Hepatocyte (in vitro differentiated cells): ENCODE data around the gene MYL2. TPM values are rescaled to one million over a fixed set of nuclear protein-coding genes. Genes with fewer than 3 reads are reported as not detected.

ENCODE experiments used
- DNase-seq: peaks from one replicate; pipeline ENCODE4 v3.0.0-alpha.2; 2016; ENCODE audit warnings: low spot score
- H2AFZ ChIP-seq: fragments of 200-600 bp; sonication (generic); 2 replicates; pipeline ENCODE4 v1.6.0; 2016; ENCODE audit warnings: antibody characterized with exemption, mild to moderate bottlenecking
- H3K27ac ChIP-seq: fragments of 200-600 bp; sonication (generic); 2 replicates; pipeline ENCODE4 v1.5.1; 2016; ENCODE audit warnings: mild to moderate bottlenecking
- H3K27me3 ChIP-seq: fragments of 200-600 bp; sonication (generic); 2 replicates; pipeline ENCODE4 v1.6.1; 2016
- H3K36me3 ChIP-seq: fragments of 200-600 bp; sonication (generic); replicated peaks from 2 replicates; pipeline ENCODE4 v1.5.1; 2016; ENCODE audit warnings: low read depth; ENCODE audit not compliant: insufficient read depth
- H3K4me1 ChIP-seq: fragments of 200-600 bp; sonication (generic); 2 replicates; pipeline ENCODE4 v1.5.1; 2016; ENCODE audit warnings: mild to moderate bottlenecking, moderate library complexity; ENCODE audit not compliant: insufficient read depth
- H3K4me2 ChIP-seq: fragments of 200-600 bp; sonication (generic); 2 replicates; pipeline ENCODE4 v1.6.0; 2016
- H3K4me3 ChIP-seq: fragments of 200-600 bp; sonication (generic); 2 replicates; pipeline ENCODE4 v1.5.1; 2016; ENCODE audit warnings: mild to moderate bottlenecking
- H3K79me2 ChIP-seq: fragments of 200-600 bp; sonication (generic); 2 replicates; pipeline ENCODE4 v1.6.0; 2017; ENCODE audit warnings: mild to moderate bottlenecking
- H3K9me2 ChIP-seq: fragments of 200-600 bp; sonication (generic); replicated peaks from 2 replicates; pipeline ENCODE4 v1.6.0; 2017; ENCODE audit warnings: mild to moderate bottlenecking; ENCODE audit not compliant: insufficient read depth
- H3K9me3 ChIP-seq: fragments of 200-600 bp; sonication (generic); 2 replicates; pipeline ENCODE4 v1.5.1; 2016; ENCODE audit warnings: low read depth, mild to moderate bottlenecking
- H4K20me1 ChIP-seq: fragments of 200-600 bp; sonication (generic); 2 replicates; pipeline ENCODE4 v1.6.0; 2016; ENCODE audit warnings: mild to moderate bottlenecking; ENCODE audit not compliant: insufficient read depth, poor library complexity, severe bottlenecking
- CTCF ChIP-seq: fragments of 200-600 bp; sonication (generic); IDR thresholded peaks from 2 replicates; pipeline ENCODE4 v1.5.1; 2016; ENCODE audit warnings: antibody characterized with exemption, mild to moderate bottlenecking; ENCODE audit not compliant: poor library complexity
- EZH2 ChIP-seq: fragments of 200-600 bp; sonication (generic); IDR thresholded peaks from 2 replicates; pipeline ENCODE4 v1.6.1; 2016; ENCODE audit warnings: antibody characterized with exemption, mild to moderate bottlenecking, borderline replicate concordance
- EZH2phosphoT487 ChIP-seq: fragments of 200-600 bp; sonication (generic); IDR thresholded peaks from one replicate; pipeline ENCODE4 v1.6.1; 2018; ENCODE audit warnings: antibody characterized with exemption, mild to moderate bottlenecking, low read depth, moderate library complexity; ENCODE audit not compliant: unreplicated experiment, severe bottlenecking
- WGBS: methylation state at CpG from one replicate; pipeline ENCODE4 v1.1.6; 2016; ENCODE audit warnings: low lambda C conversion rate; ENCODE audit errors: missing lambda C conversion rate; 5-methylcytosine and 5-hydroxymethylcytosine counted together
- polyA plus RNA-seq: library from polyadenylated mRNA; unstranded; fragments of >200 nt; fragmentation: Nextera tagmentation; extraction: Ambion mirVana; gene quantifications from 2 replicates; pipeline ENCODE4 v1.2.1, GENCODE V29; 2016
- total RNA-seq: library from RNA; depleted of rRNA; stranded (reverse); fragments of >200 nt; gene quantifications from 2 replicates; pipeline ENCODE4 v1.2.3, GENCODE V29; 2014

Gene MYL2
- total and polyA plus RNA-seq, 2 experiments from 2014 or later, result not detected

GRCh38 chr12:110903511-110903910 is 16.9 kb downstream of the MYL2 start:
- TF ChIP-seq EZH2 (no peak), EZH2phosphoT487 (no peak), CTCF (no peak)
- no peak for DNase-seq
- Histone ChIP-seq H4K20me1 (no peaks in the 10 kb centered on the region), H3K4me1 (no peaks in the 10 kb centered on the region), H3K4me2 (no peak overlapping the region), H3K4me3 (no peak overlapping the region), H2AFZ (no peak overlapping the region), H3K79me2 (no peaks in the 10 kb centered on the region), H3K27me3 (no peaks in the 10 kb centered on the region), H3K27ac (no peak overlapping the region), H3K36me3 (no peaks in the 10 kb centered on the region), H3K9me3 (no peaks in the 10 kb centered on the region), H3K9me2 (no peaks in the 10 kb centered on the region)
- WGBS, result 97% methylated on average over 4 of the region's 4 CpGs

GRCh38 chr12:110901401-110901800 is 19.0 kb downstream of the MYL2 start:
- Histone ChIP-seq H3K79me2 (no peaks in the 10 kb centered on the region), H3K4me2 (no peak overlapping the region), H2AFZ (no peak overlapping the region), H3K27ac (peak overlapping the region; percentile 22), H3K27me3 (no peaks in the 10 kb centered on the region), H3K9me3 (no peaks in the 10 kb centered on the region), H3K4me3 (no peak overlapping the region), H3K36me3 (no peaks in the 10 kb centered on the region), H3K4me1 (no peaks in the 10 kb centered on the region), H4K20me1 (no peaks in the 10 kb centered on the region), H3K9me2 (no peaks in the 10 kb centered on the region)
- WGBS, result 61% methylated on average over 4 of the region's 4 CpGs
- TF ChIP-seq CTCF (no peak), EZH2 (no peak), EZH2phosphoT487 (no peak)
- DNase-seq, result peak; percentile 33

- Histone ChIP-seq H3K27me3 (no peaks in the 10 kb centered on the region), H2AFZ (no peak overlapping the region), H3K36me3 (no peaks in the 10 kb centered on the region), H4K20me1 (no peaks in the 10 kb centered on the region), H3K4me2 (no peak overlapping the region), H3K9me3 (no peaks in the 10 kb centered on the region), H3K9me2 (no peaks in the 10 kb centered on the region), H3K4me1 (no peaks in the 10 kb centered on the region), H3K4me3 (no peak overlapping the region), H3K79me2 (no peaks in the 10 kb centered on the region), H3K27ac (no peak overlapping the region)
- DNase-seq, result no peak
- 67% methylated on average over 3 of the region's 3 CpGs for WGBS
- TF ChIP-seq EZH2 (no peak), EZH2phosphoT487 (no peak)
Measured at GRCh38 chr12:110896559-110896958, 23.8 kb downstream of the MYL2 start.

GRCh38 chr12:110893956-110894355 is 26.4 kb downstream of the MYL2 start:
- no peaks in the 10 kb centered on the region for H3K9me2 ChIP-seq
- H3K36me3 ChIP-seq, result no peaks in the 10 kb centered on the region
- H3K4me2 ChIP-seq, result peak overlapping the region; percentile 71
- no peak overlapping the region for H3K27ac ChIP-seq
- H4K20me1 ChIP-seq, result no peaks in the 10 kb centered on the region
- no peaks in the 10 kb centered on the region for H3K4me1 ChIP-seq
- WGBS, result 95% methylated on average over 3 of the region's 3 CpGs
- H3K4me3 ChIP-seq, result no peak overlapping the region
- no peaks in the 10 kb centered on the region for H3K9me3 ChIP-seq
- peak overlapping the region; percentile 44 for H2AFZ ChIP-seq
- DNase-seq, result no peak
- H3K79me2 ChIP-seq, result no peaks in the 10 kb centered on the region
- H3K27me3 ChIP-seq, result peaks cover 5% of the 10 kb centered on the region
- TF ChIP-seq EZH2phosphoT487 (no peak), EZH2 (no peak), CTCF (no peak)
